Frontal cortex (tissue), 4 donors: ENCODE results near the gene DMRTA1. TPM values are rescaled to one million over a fixed set of nuclear protein-coding genes. Genes with fewer than 3 reads are reported as not detected.
"Not testable (repeated sequence)": the region's sequence is repeated elsewhere in the genome, so short reads cannot be mapped to it uniquely, and the experiment has no call there.

Experiments
- DNase-seq, 2 donors: peaks; one replicate each; pipeline ENCODE4 v3.0.0; 2012; ENCODE audit warnings: low spot score in 2 of 2
- FAIRE-seq: peaks from 2 replicates; lab custom pipeline; 2012; peaks lifted over from hg19 to GRCh38; lab: Jason Lieb, UNC
- total RNA-seq: library from RNA; depleted of rRNA; stranded (reverse); fragments of >200 nt; gene quantifications from one replicate; pipeline ENCODE4 v1.2.3, GENCODE V29; 2014
- donor health status: control.
- donor health status: control.
- donor health status: control.

The DMRTA1 gene
- total RNA-seq, 1 donor from 2014 or later = 0.41 TPM

DNA sequence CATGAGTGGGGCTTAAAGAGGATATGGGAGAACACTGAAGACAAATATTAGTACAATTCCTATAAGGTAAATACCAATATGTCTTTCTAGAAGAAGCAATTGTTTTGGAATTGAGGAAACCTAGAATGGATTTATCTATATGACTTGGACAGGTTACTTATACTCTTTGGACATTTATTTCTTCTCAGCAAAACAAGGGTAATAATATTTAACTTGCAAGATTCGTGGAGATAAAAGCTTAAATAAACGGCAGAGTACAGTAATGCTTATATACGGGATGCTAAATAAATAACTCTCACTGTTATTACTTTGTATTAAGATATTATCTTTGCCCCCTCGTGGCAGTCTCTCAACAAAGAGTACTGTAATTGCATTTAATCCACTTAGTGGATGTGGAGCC, 8.6 kb downstream of the DMRTA1 start:
- FAIRE-seq = no peak
- no peak for DNase-seq

DNA sequence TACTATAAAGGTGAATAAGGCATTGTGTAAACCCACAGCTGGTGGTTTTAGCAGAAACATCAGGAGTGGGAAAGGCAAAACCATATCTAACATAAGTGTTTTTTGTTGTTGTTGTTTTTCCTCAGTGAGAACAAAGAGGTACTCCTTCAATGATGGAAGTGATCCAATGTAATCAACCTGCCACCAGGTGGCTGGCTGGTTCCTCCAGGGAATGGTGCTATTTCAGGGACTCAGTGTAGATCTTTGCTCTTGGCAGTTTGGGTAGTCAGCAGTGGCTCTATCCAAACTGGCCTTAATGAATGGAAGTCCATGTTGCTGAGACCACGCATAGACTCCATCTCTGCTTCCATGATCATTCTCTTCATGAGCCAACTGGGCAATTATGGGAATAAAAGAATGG, 10.8 kb downstream of the DMRTA1 start:
- no peak for DNase-seq
- FAIRE-seq = no peak

DNA sequence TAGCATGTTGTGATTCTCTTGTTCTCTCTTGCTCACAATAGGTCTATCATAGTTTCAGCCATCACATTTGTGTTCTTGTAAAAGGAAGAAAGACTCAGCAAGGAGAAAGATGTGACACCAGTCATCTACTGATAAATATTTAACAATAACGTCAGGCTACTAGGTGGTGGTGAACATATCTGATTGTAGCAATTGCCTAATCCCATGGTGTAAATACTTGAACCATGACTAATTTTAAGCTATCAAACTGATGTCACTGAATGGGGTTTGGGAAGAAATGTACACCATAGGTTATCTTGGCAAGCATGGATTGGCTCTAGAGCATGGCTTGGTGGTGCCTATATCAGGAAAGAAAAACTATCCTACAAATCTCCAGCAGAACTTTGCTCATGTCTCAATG, 16.6 kb downstream of the DMRTA1 start:
- no peak for DNase-seq
- FAIRE-seq = no peak

DNA sequence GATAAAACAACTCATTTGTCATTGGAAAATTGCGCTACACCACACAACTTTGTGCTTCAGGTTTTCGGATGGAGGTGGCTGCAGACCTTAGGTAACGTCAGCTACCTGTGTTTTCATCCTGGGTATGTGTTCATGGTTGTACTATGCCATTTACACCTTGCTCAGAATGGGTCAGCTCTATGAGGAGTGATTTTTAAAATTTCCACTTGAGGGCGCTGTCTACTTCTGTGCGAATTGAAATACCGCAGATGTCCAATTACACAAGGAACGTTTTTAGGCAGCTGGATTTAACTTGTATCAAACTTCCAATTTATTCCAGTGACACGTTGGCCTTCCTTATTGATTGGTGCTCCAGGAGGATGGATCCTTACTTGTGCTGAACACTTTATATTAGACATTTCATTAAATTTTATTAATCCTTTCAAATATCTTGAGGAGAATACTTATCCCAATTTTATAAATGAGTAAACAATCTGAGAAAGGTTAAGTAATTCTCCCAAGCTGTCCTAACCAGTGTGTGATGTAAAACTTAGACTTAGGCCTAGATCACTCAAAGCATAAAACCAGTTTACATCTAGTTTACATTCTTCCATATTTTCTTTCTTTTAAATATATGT, 23.4 kb downstream of the DMRTA1 start:
- DNase-seq (no peak), FAIRE-seq (no peak)

DNA sequence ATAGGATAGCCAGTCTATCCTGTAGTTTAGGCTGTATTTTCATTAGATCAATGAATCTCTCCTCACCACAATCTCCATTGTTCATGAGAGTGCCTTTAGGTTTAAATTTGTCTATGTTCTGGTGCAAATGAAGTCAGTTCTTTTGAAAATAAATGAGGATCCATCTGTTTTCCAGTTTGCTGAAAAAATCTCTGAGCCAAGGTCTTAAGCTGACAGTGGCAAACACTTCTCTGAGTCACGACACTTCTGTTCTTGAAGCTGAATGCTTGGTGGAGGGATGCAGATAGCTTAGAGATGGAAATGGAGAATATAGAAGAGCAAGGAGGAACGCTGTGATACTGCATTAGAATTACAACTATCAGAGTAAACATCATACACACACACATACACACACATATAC, 34.9 kb downstream of the DMRTA1 start:
- FAIRE-seq = no peak
- no peak for DNase-seq

DNA sequence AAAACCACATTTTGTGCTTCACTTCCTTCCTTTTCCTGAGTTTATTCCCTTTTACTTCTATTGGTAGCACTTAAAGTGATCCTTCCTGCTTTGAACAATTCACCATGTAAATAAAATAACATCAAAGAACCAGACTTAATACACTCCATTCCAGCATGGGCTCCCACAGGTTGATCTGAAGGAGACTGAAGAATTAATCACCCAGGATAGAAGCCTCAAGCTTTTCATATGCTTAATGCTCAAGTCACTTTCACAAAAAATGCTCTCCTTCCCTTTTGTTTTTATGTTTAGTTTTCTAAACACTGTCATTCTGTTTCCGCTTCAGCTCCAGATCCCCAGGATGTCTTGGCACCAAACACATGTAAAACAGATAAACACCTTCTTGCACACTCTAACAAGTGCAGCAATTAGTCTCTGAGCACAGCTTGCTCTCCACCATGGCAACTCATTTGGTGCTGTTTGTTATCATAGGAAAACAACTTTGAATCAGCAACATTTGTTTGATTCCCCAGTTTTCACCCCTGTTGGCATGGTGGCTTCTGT, 37.0 kb downstream of the DMRTA1 start:
- DNase-seq (no peak), FAIRE-seq (no peak)

DNA sequence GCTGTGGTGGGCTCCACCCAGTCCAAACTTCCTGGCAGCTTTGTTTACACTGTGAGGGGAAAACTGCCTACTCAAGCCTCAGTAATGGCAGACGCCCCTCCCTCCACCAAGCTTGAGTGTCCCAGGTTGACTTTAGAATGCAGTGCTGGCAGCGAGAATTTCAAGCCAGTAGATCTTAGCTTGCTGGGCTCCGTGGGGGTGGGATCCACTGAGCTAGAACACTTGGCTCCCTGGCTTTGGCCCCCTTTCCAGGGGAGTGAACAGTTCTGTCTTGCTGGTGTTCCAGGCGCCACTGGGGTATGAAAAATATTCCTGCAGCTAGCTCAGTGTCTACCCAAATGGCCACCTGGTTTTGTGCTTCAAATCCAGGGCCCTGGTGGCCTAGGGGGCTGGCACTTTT, 49.6 kb downstream of the DMRTA1 start:
- not testable (repeated sequence) for DNase-seq, FAIRE-seq
